Measurements from ENCODE around the gene CPM.

GRCh38 chr12:68932128-68932960 is 627 bp downstream of the CPM start:
- no peak for TF ChIP-seq CTCF (conservative IDR thresholded peaks at IDR 0.05; ENCODE audit: low read length)
- no peak for TF ChIP-seq EZH2phosphoT487 (IDR thresholded peaks at IDR 0.05; ENCODE audit: borderline replicate concordance, low read depth, low read length)
